Cardiac fibroblast (primary cell): ENCODE data around the gene SPDYE6.

Source experiments
- DNase-seq, 2 donors: peaks; one replicate each; pipeline versions ENCODE4 v3.0.0 to v3.0.0-alpha.2; 2010; ENCODE audit warnings: low read depth in 2 of 2
- H3K4me3 ChIP-seq, 2 donors: replicated peaks in 1 of 2; 1 replicate in 1 of 2; 2 replicates in 1 of 2; pipeline ENCODE4 v1.5.1; 2011; ENCODE audit warnings: low read depth in 2 of 2, low read length in 2 of 2, mild to moderate bottlenecking in 2 of 2, moderate library complexity in 1 of 2
- CTCF ChIP-seq: IDR thresholded peaks from one replicate; pipeline ENCODE4 v1.5.1; 2011; ENCODE audit warnings: low read depth, mild to moderate bottlenecking, low read length, inconsistent platforms

The SPDYE6 gene

DNA sequence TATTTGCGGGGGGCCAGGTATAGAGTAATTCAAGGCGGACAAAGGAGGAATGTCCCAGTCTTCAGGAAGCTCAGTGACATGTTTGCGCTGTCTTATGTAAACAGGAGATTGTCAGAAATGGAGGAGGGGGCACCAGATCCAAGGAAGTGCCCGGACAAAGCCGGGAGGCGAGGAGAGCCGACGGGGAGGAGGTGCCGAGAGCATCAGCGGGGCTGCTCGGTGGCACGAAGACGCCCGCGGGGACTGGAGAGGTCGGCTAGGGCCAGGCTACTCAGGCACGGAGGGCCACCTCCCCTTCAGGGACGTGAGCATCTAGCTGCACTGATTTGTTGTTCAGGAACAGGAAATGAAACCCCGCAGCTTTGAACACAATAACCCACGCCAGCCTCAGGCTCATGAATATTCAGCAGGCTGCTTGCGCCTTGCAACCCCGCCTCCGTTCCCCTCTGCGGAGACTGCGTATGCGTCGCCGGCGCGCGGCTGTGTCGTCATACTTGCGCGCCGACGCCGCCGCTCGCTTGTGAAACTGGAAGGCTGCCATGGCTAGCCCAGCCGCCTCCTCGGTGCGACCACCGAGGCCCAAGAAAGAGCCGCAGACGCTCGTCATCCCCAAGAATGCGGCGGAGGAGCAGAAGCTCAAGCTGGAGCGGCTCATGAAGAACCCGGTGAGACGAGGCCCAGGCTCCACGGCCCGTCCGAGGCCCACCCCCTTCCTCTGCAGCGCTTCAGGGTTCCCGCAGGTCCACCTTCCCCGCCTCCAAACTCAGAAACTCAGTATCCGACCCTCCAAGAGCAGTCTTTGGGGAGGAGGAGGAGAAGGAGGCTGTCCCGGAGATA, 39.8 kb upstream of the SPDYE6 start, which contains the start of gene PRKRIP1:
PRKRIP1 (plus strand) TSS at position 491 of the 837 bp plus-strand sequence; CDS start at position 540, 49 bp downstream.
- no peak for TF ChIP-seq CTCF
- DNase-seq = peak; percentile 93 to 94
- H3K4me3 ChIP-seq = peak within 1 kb of the TSS; percentile 88 to 92

DNA sequence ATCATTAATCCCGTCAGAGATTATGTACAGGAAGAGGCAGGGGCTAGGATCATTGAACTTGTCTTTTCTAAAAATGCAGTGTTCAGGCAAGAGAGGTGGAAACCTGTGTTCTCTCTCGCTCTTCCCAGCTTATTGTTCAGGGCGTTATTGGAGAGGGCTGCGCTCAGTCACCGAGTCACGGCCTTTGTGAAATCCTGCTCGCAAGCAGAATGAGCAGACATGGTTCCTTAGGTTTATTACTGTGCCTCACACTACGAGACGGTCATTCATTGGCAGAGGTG, 39.3 kb upstream of the SPDYE6 start:
- no peak for TF ChIP-seq CTCF
- DNase-seq = peak in 1 of 2 donors; percentile 34

GRCh38 chr7:102393467-102393866, 37.2 kb upstream of the SPDYE6 start:
- no peak overlapping the region for H3K4me3 ChIP-seq
- TF ChIP-seq CTCF = no peak
- no peak for DNase-seq

More for the DNA sequence above, 39.3 kb upstream of the SPDYE6 start:
- peak overlapping the region; percentile 88 to 92 for H3K4me3 ChIP-seq

GRCh38 chr7:102392330-102392729, 36.1 kb upstream of the SPDYE6 start:
- H3K4me3 ChIP-seq = no peak overlapping the region
- TF ChIP-seq CTCF = no peak
- DNase-seq = no peak

DNA sequence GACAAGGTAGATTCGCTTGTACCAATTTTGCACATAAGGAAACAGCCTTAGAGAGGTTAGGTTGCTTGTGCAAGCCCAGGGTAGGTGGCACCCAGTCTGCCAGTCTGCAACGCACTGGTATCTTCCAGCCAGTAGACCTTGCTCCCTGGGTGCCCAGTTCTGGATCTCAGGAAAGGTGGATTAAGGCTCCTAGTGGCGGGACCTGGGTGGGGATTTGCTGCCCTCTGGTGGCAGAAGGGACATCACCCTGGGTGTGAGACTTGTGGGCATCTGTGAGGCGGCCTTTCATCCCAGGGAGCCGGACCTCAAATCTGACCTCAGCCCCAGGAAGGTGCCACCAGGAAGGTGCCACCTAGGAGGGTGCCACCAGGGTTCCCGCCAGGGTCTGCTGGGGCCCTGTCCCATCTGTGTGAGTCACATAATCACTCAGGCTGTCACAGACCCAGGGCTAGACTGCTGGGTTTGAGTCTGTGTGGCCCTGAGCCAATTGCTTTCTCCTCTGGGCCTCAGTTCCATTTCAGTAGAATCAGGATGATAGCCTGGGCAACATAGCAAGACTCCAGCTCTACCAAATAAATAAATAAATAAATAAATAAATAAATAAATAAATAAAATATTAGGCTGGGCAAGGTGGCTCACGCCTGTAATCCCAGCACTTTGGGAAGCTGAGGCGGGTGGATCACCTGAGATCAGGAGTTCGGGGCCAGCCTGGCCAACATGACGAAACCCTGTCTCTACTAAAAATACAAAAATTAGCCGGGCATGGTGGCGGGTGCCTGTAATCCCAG, 34.6 kb upstream of the SPDYE6 start:
- peak; percentile 92 for TF ChIP-seq CTCF
- H3K4me3 ChIP-seq = no peak overlapping the region
- peak; percentile 81 for DNase-seq

DNA sequence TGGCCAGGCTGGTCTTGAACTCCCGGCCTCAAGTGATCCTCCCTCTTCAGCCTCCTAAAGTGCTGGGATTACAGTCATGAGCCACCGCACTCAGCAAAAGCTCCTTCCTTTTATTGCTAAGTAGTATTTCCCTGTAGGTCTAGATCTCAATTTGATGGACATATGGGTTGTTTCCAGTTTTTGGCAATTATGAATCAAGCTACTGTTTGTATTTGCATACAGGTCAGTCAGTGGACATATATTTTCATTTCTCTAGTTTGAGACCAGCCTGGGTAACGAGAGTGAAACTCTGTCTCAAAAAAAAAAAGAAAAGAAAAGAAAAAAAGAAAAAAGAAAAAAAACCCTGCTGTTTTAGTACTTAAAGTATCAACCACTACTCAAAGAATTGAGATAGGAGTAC, 33.6 kb upstream of the SPDYE6 start:
- TF ChIP-seq CTCF = no peak
- no peak overlapping the region for H3K4me3 ChIP-seq
- no peak for DNase-seq
